ENCODE measurements around the gene ADAMTS17. TPM values are rescaled to one million over a fixed set of nuclear protein-coding genes. Genes with fewer than 3 reads are reported as not detected.

The ADAMTS17 gene
- total and polyA plus RNA-seq, 4 donors: 0.28 to 46.9 (median 9.1) TPM

- 93% methylated on average over 29 of the region's 29 CpGs for WGBS
- Histone ChIP-seq H3K27ac (ENCODE audit: low read depth in 1 of 2, low read length in 2 of 2) (no peak overlapping the region), H3K4me1 (ENCODE audit: control insufficient read depth in 4 of 4, insufficient read depth in 4 of 4, low read length in 3 of 4) (no peaks in the 10 kb centered on the region), H3K27me3 (ENCODE audit: control insufficient read depth in 4 of 4, insufficient read depth in 4 of 4, low read length in 3 of 4) (no peaks in the 10 kb centered on the region), H3K4me3 (ENCODE audit: low read depth in 1 of 3, low read length in 3 of 3) (no peak overlapping the region), H3K9ac (ENCODE audit: low read depth in 1 of 2, low read length in 2 of 2) (no peak overlapping the region), H3K9me3 (ENCODE audit: control insufficient read depth in 4 of 4, low read length in 3 of 4) (no peaks in the 10 kb centered on the region), H3K36me3 (ENCODE audit: control insufficient read depth in 4 of 4, insufficient read depth in 3 of 4, low read depth in 1 of 4, low read length in 3 of 4) (peaks cover 0 to 24% (median 9%) of the 10 kb centered on the region in 4 donors)
- no peak for TF ChIP-seq HNF4A (conservative IDR thresholded peaks at IDR 0.05)
- no peak for TF ChIP-seq FOXA1 (IDR thresholded peaks at IDR 0.05)
- no peak for TF ChIP-seq HNF4G (IDR thresholded peaks at IDR 0.05)
- no peak for TF ChIP-seq SP1 (IDR thresholded peaks at IDR 0.05)
- TF ChIP-seq, protein P1, sequence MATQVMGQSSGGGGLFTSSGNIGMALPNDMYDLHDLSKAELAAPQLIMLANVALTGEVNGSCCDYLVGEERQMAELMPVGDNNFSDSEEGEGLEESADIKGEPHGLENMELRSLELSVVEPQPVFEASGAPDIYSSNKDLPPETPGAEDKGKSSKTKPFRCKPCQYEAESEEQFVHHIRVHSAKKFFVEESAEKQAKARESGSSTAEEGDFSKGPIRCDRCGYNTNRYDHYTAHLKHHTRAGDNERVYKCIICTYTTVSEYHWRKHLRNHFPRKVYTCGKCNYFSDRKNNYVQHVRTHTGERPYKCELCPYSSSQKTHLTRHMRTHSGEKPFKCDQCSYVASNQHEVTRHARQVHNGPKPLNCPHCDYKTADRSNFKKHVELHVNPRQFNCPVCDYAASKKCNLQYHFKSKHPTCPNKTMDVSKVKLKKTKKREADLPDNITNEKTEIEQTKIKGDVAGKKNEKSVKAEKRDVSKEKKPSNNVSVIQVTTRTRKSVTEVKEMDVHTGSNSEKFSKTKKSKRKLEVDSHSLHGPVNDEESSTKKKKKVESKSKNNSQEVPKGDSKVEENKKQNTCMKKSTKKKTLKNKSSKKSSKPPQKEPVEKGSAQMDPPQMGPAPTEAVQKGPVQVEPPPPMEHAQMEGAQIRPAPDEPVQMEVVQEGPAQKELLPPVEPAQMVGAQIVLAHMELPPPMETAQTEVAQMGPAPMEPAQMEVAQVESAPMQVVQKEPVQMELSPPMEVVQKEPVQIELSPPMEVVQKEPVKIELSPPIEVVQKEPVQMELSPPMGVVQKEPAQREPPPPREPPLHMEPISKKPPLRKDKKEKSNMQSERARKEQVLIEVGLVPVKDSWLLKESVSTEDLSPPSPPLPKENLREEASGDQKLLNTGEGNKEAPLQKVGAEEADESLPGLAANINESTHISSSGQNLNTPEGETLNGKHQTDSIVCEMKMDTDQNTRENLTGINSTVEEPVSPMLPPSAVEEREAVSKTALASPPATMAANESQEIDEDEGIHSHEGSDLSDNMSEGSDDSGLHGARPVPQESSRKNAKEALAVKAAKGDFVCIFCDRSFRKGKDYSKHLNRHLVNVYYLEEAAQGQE (IDR thresholded peaks at IDR 0.05): no peak
- TF ChIP-seq JUND (IDR thresholded peaks at IDR 0.05): no peak
- TF ChIP-seq, protein P2, sequence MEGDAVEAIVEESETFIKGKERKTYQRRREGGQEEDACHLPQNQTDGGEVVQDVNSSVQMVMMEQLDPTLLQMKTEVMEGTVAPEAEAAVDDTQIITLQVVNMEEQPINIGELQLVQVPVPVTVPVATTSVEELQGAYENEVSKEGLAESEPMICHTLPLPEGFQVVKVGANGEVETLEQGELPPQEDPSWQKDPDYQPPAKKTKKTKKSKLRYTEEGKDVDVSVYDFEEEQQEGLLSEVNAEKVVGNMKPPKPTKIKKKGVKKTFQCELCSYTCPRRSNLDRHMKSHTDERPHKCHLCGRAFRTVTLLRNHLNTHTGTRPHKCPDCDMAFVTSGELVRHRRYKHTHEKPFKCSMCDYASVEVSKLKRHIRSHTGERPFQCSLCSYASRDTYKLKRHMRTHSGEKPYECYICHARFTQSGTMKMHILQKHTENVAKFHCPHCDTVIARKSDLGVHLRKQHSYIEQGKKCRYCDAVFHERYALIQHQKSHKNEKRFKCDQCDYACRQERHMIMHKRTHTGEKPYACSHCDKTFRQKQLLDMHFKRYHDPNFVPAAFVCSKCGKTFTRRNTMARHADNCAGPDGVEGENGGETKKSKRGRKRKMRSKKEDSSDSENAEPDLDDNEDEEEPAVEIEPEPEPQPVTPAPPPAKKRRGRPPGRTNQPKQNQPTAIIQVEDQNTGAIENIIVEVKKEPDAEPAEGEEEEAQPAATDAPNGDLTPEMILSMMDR (IDR thresholded peaks at IDR 0.05; ENCODE audit: low read depth, low read length, missing input control): no peak
- no peak for TF ChIP-seq FOXA2 (IDR thresholded peaks at IDR 0.05)
- TF ChIP-seq EGR1 (IDR thresholded peaks at IDR 0.05; ENCODE audit: low read depth in 2 of 2): no peak
- TF ChIP-seq NR2F2 (IDR thresholded peaks at IDR 0.05): no peak
- TF ChIP-seq RXRA (IDR thresholded peaks at IDR 0.05): no peak
- no peak for TF ChIP-seq GABPA (IDR thresholded peaks at IDR 0.05 in 1 of 2, conservative IDR thresholded peaks at IDR 0.05 in 1 of 2)
- TF ChIP-seq TAF1 (conservative IDR thresholded peaks at IDR 0.05): no peak
- TF ChIP-seq, protein P3, sequence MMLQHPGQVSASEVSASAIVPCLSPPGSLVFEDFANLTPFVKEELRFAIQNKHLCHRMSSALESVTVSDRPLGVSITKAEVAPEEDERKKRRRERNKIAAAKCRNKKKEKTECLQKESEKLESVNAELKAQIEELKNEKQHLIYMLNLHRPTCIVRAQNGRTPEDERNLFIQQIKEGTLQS (IDR thresholded peaks at IDR 0.05): no peak
- DNase-seq (ENCODE audit: low spot score): no peak
Observed at GRCh38 chr15:99992611-99993231, 349.1 kb downstream of the ADAMTS17 start.

DNA sequence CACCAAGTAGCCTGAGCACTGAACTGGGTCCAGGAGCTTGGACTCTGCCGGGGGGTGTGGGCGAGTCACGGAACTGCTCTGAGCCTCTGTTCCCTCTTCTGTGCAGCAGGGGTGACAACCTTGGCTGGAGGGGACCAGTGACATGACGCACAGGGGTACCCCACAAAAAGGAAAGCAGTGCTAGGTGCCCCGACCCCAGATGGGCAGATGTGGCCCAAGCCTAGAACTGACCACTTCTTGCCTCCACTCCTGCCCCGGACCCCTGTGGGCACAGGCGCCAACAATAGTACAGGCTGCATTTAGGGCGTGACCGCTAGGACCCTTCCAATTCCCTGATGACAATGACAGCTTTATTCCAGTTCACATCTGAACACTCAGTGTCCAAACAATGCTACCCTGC is 352.7 kb downstream of the ADAMTS17 start:
- DNase-seq (ENCODE audit: low spot score): no peak
- no peaks in the 10 kb centered on the region for H3K9me3 ChIP-seq (ENCODE audit: control insufficient read depth in 4 of 4, low read length in 3 of 4)
- no peaks in the 10 kb centered on the region for H3K4me1 ChIP-seq (ENCODE audit: control insufficient read depth in 4 of 4, insufficient read depth in 4 of 4, low read length in 3 of 4)
- 98% methylated on average over 9 of the region's 9 CpGs for WGBS
- no peak overlapping the region for H3K4me3 ChIP-seq (ENCODE audit: low read depth in 1 of 3, low read length in 3 of 3)
- H3K27ac ChIP-seq (ENCODE audit: low read depth in 1 of 2, low read length in 2 of 2): no peak overlapping the region
- peaks cover 0 to 14% (median 7%) of the 10 kb centered on the region in 4 donors for H3K36me3 ChIP-seq (ENCODE audit: control insufficient read depth in 4 of 4, insufficient read depth in 3 of 4, low read depth in 1 of 4, low read length in 3 of 4)
- no peak for TF ChIP-seq HNF4G (IDR thresholded peaks at IDR 0.05)
- no peak for TF ChIP-seq RAD21 (IDR thresholded peaks at IDR 0.05)
- TF ChIP-seq EGR1 (IDR thresholded peaks at IDR 0.05; ENCODE audit: low read depth in 2 of 2): no peak
- TF ChIP-seq FOXA2 (IDR thresholded peaks at IDR 0.05): no peak
- no peak for TF ChIP-seq YY1 (IDR thresholded peaks at IDR 0.05)
- TF ChIP-seq HNF4A (conservative IDR thresholded peaks at IDR 0.05): no peak
- TF ChIP-seq, protein P1 (IDR thresholded peaks at IDR 0.05): no peak
- no peak for TF ChIP-seq ZBTB33 (IDR thresholded peaks at IDR 0.05)
- no peak for TF ChIP-seq JUND (IDR thresholded peaks at IDR 0.05)
- no peaks in the 10 kb centered on the region for H3K27me3 ChIP-seq (ENCODE audit: control insufficient read depth in 4 of 4, insufficient read depth in 4 of 4, low read length in 3 of 4)
- no peak overlapping the region for H3K9ac ChIP-seq (ENCODE audit: low read depth in 1 of 2, low read length in 2 of 2)
